Activated CD8-positive, alpha-beta memory T cell treated with anti-CD3 and anti-CD28 coated beads for 36 hours (primary cell): ENCODE results near the gene SOX13. TPM values are rescaled to one million over a fixed set of nuclear protein-coding genes. Genes with fewer than 3 reads are reported as not detected.

ENCODE experiments used
- CTCF ChIA-PET: fragments of 350-600 bp; sonication (Branson Sonifier 250); formaldehyde crosslinking; loops from one replicate; lab custom pipeline; 2021; ENCODE audit warnings: antibody characterized with exemption; lab: Charles Lee
- POLR2A ChIA-PET: fragments of 350-600 bp; sonication (Branson Sonifier 250); formaldehyde crosslinking; loops from one replicate; lab custom pipeline; 2021; ENCODE audit warnings: antibody characterized with exemption; lab: Charles Lee
- total RNA-seq, 2 experiments: library from RNA; stranded (reverse); gene quantifications; one replicate each; pipeline ENCODE4 v1.2.3, GENCODE V29; 2021

The SOX13 gene
- total RNA-seq, 2 experiments from 2014 or later = 2.0 to 2.6 TPM

GRCh38 chr1:204142032-204142974 is 69.4 kb downstream of the SOX13 start:
- POLR2A ChIA-PET = no interaction called here
- CTCF ChIA-PET = interaction anchor here (1.6 kb wide), 1 partner anchor 13 kb away, joined by 5 read pairs; no protein-coding TSS in a partner anchor

DNA sequence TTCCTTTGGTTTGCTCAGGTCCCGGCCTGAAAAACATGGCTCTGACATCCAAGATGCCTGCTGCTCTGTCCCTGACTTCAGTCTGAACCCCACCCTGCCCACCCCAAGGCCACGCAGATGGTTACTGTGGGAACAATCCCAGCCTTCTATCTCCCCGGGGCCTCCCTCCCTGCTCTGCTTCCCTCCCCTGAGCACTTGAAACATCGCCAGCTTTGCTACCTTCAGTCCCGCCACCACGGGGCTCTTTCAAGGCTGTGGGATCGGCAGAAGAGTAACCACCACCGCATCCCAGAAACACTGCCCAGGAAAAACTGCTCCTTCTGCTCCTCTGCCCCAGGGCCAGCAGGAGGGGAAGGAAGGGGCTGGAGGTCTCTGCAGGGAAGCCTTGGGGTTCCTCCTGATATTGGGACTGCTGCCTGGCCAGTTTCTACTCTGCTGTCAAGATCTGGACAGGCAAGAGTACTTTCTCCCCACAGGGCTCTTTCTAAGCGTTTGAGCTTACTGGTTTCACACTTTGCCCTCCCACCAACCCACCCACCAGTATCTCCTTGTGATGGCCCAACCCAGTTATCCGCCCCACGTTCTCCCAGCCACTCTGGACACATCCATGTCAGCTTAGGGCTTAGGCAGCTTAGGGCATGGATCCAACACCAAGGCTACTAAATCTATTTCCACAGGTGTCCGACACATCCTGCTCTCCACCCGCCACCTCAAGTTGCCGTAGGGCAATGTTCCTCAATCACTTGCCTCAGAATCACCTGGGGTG is 70.5 kb downstream of the SOX13 start:
- ChIA-PET POLR2A (no interaction called here), CTCF (interaction anchor here (0.6 kb wide), 1 partner anchor 14 kb away, joined by 3 read pairs; no protein-coding TSS in a partner anchor)

GRCh38 chr1:204145033-204145504 is 72.2 kb downstream of the SOX13 start:
- POLR2A ChIA-PET = no interaction called here
- CTCF ChIA-PET = no interaction called here

GRCh38 chr1:204146309-204146708 is 73.4 kb downstream of the SOX13 start:
- CTCF ChIA-PET = interaction anchor here (0.9 kb wide), 1 partner anchor 18 kb away, joined by 3 read pairs; no protein-coding TSS in a partner anchor
- POLR2A ChIA-PET = no interaction called here

DNA sequence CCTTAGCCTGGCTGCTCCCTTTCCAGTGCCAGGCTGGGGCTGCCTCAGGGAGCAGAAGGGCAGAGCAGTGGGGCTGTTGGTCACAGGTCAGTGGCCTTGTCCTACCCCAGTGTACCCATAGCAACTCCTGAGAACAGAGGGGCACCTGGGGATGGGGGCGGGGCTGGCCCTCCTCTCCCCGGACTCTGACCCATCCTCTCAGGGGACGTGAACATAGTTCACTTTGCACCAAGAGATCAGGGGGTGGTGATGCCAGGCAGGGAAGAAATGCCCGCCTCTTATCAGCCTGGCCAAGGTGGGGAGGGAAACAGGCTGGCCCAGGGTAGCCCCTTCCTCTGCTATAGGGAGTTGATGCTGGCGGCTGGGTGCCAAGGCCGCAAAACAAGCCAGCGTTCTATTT is 74.0 kb downstream of the SOX13 start:
- POLR2A ChIA-PET = no interaction called here
- CTCF ChIA-PET = interaction anchor here (0.5 kb wide), 1 partner anchor 339 kb away, joined by 3 read pairs; no protein-coding TSS in a partner anchor

GRCh38 chr1:204147406-204148383 is 74.8 kb downstream of the SOX13 start:
- POLR2A ChIA-PET = no interaction called here
- CTCF ChIA-PET = interaction anchor here (0.5 to 0.7 kb wide), 2 partner anchors 206 to 338 kb away, joined by 3 read pairs; no protein-coding TSS in a partner anchor

DNA sequence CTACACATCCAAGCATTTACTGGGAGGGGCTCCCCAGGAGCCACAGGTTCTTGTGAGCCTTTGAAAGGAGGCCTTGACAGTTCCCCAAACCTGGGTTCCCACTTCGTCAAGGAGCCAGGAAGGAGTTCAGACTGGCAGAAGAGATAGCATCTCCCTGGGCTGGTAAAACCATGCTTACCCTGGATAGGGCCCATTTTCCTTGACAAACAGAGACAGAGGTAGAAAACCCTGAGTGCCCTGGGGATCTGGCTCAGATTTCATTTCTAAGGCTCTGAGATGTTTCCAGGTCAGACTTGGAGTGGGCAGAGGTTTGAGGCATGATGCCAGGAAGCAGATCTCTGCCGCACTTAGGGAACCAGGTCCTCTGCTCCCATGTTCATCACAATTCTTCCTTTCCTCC is 76.2 kb downstream of the SOX13 start:
- CTCF ChIA-PET = no interaction called here
- POLR2A ChIA-PET = no interaction called here

DNA sequence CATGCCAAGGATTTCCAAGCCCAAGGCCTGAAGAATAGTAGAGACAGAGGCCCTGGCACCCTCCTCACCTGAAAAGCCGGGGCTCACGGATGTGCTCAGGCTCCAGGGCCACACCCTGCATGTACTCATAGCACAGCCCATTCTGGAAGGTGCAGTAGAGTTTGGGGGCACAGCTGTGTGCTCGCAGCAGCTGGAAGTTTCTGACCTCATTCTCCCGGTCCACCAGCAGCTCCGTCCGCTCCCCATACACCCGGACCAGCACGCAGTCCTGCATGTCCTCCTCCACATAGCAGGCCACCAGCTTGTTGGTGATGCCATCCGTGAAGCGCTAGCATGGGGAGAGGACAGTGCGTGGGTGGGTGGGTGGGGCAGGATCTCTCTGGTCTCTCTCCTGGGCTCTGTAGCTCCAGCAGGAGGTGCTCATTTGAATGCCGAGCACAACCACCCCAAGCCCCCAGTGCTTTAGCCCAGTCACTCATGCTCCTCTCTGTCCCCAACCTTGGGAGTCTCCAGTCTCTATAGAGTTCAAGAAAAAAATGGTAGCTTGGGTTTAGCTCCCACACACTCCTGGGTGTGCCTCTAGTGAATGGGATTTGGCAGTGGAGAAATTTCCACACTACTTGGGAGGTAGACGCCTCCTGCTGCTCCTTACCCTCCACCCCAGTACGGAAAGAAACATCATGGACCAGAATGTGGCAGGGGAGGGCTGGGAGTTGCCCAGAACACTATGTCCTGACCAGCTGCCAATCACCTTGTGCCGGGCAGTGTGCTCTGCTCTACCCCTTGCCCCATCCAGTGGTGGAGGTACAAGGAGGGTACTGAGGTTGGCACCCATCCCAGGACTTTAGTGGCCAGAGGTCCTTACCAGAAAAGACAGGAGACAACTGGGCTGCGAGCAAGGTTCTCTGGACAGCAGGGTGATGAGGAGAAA is 77.0 kb downstream of the SOX13 start:
- POLR2A ChIA-PET = no interaction called here
- CTCF ChIA-PET = interaction anchor here (1.1 to 2.1 kb wide), 2 partner anchors 20 to 56 kb away, joined by 7 to 8 read pairs; no protein-coding TSS in a partner anchor

- ChIA-PET CTCF (interaction anchor here (1.1 to 2.1 kb wide), 2 partner anchors 21 to 55 kb away, joined by 7 to 8 read pairs; no protein-coding TSS in a partner anchor), POLR2A (no interaction called here)
Observed at GRCh38 chr1:204150702-204151551, 78.0 kb downstream of the SOX13 start.

- ChIA-PET POLR2A (interaction anchor here (0.6 kb wide), 2 partner anchors 491 to 526 kb away, joined by 3 to 4 read pairs; no protein-coding TSS in a partner anchor), CTCF (interaction anchor here (2.1 kb wide), 1 partner anchor 22 kb away, joined by 8 read pairs; no protein-coding TSS in a partner anchor)
Observed at GRCh38 chr1:204151552-204152309, 78.8 kb downstream of the SOX13 start, which contains the start of gene ETNK2. Gene ETNK2, minus strand, starts transcription at chr1:204152044. Its CDS starts 192 bp downstream, at chr1:204151852.

- ChIA-PET POLR2A (interaction anchor here (0.6 kb wide), 2 partner anchors 491 to 526 kb away, joined by 3 to 4 read pairs; no protein-coding TSS in a partner anchor), CTCF (interaction anchor here (2.1 kb wide), 1 partner anchor 23 kb away, joined by 8 read pairs; no protein-coding TSS in a partner anchor)
Observed at GRCh38 chr1:204152310-204153044, 79.6 kb downstream of the SOX13 start.

DNA sequence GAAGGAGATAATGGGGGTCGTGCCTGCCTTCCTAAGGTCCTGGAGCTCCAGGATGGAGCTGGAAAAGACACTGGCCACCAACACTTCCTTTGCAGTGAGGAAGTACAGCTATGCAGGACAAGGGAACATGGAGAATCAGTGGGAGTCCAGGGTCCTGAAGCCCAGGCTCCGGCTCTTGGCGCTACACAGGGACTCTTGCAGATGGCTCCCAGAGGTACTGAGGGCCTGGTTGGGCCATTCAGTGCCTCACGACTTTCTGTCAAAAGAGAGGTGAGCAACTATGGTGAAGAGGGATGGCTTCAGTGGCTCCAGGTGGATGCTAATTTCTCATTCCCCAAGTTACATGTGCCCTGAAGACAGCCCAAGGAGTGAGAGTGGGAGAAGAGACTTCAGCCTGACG is 80.8 kb downstream of the SOX13 start:
- CTCF ChIA-PET = no interaction called here
- POLR2A ChIA-PET = no interaction called here

DNA sequence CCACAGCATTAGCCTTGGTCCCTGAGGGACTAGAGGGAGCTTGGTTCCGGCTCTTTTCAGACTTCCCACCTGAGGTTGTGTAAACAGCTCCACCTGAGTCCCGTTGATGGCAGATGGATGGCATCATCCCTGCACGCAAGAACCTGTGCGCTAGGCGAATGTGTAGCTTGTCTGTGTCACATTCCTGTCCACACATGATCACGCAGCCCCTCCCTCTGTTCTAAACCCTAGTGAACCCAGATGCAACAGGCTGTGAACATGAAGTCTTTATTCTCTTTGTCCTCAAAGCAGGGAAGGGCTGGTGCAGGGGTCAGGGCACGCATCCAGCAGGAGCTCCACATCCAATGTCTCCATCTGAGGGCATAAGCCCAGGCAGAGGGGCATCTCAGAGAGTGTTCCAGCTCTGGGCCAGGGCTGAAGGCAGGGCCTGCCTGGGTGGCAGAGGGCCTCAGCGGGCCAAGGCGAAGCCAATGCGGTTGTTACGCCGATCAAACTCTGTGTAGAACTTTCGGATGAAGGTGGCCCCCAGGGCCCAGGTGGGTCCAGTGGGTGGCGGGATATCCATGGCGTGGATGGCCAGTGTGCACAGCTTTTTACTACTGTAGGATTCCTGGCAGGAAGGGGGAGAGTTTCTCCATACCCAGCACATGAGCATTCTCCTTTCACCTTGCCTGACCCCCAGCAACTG is 81.8 kb downstream of the SOX13 start:
- CTCF ChIA-PET = interaction anchor here (1.0 to 1.3 kb wide), 2 partner anchors 25 to 349 kb away, joined by 3 read pairs; no protein-coding TSS in a partner anchor
- POLR2A ChIA-PET = no interaction called here

- CTCF ChIA-PET = interaction anchor here (1.0 to 1.3 kb wide), 2 partner anchors 27 to 348 kb away, joined by 3 read pairs; no protein-coding TSS in a partner anchor
Observed at GRCh38 chr1:204155881-204156280, 83.0 kb downstream of the SOX13 start.

More at GRCh38 chr1:204155881-204156280, 83.0 kb downstream of the SOX13 start:
- POLR2A ChIA-PET = no interaction called here
